GM19372 (cell line): ENCODE results near the gene PHF21B.
"Not testable (repeated sequence)": the region's sequence is repeated elsewhere in the genome, so short reads cannot be mapped to it uniquely, and the experiment has no call there.

Experiments used
- ATAC-seq: cut with Tn5 transposase; IDR thresholded peaks from one replicate; pipeline ENCODE4 v1.9.1; 2021; ENCODE audit warnings: mild to moderate bottlenecking, low read depth, moderate library complexity; ENCODE audit not compliant: unreplicated experiment

Gene PHF21B

GRCh38 chr22:44884562-44884961, 125.2 kb downstream of the PHF21B start:
- ATAC-seq, result no peak

GRCh38 chr22:44883011-44883421, 126.8 kb downstream of the PHF21B start:
- no peak for ATAC-seq

- ATAC-seq, result no peak
Observed at GRCh38 chr22:44882226-44882905, 127.4 kb downstream of the PHF21B start.

- ATAC-seq, result no peak
Observed at GRCh38 chr22:44881624-44882023, 128.2 kb downstream of the PHF21B start.

- no peak for ATAC-seq
Observed at GRCh38 chr22:44880610-44881290, 129.1 kb downstream of the PHF21B start.

- ATAC-seq, result no peak
Observed at GRCh38 chr22:44879301-44879680, 130.5 kb downstream of the PHF21B start.

GRCh38 chr22:44878483-44879300, 131.1 kb downstream of the PHF21B start:
- ATAC-seq, result no peak

GRCh38 chr22:44876921-44877320, 132.9 kb downstream of the PHF21B start:
- ATAC-seq, result no peak

- ATAC-seq, result no peak
Observed at GRCh38 chr22:44871782-44872181, 138.0 kb downstream of the PHF21B start.

- ATAC-seq, result no peak
Observed at GRCh38 chr22:44870021-44870420, 139.8 kb downstream of the PHF21B start.

- no peak for ATAC-seq
Observed at GRCh38 chr22:44869196-44869595, 140.6 kb downstream of the PHF21B start.

GRCh38 chr22:44865193-44866057, 144.4 kb downstream of the PHF21B start:
- ATAC-seq, result no peak

GRCh38 chr22:44862981-44863860, 146.6 kb downstream of the PHF21B start:
- ATAC-seq, result no peak

- no peak for ATAC-seq
Observed at GRCh38 chr22:44862281-44862680, 147.5 kb downstream of the PHF21B start.

GRCh38 chr22:44861245-44861644, 148.6 kb downstream of the PHF21B start:
- no peak for ATAC-seq

- no peak for ATAC-seq
Observed at GRCh38 chr22:44860311-44860710, 149.5 kb downstream of the PHF21B start.

GRCh38 chr22:44859641-44860040, 150.2 kb downstream of the PHF21B start:
- ATAC-seq, result no peak

- not testable (repeated sequence) for ATAC-seq
Observed at GRCh38 chr22:44858819-44859218, 151.0 kb downstream of the PHF21B start.

GRCh38 chr22:44855855-44856254, 153.9 kb downstream of the PHF21B start:
- no peak for ATAC-seq
